ENCODE results near the gene JAK1.

DNA sequence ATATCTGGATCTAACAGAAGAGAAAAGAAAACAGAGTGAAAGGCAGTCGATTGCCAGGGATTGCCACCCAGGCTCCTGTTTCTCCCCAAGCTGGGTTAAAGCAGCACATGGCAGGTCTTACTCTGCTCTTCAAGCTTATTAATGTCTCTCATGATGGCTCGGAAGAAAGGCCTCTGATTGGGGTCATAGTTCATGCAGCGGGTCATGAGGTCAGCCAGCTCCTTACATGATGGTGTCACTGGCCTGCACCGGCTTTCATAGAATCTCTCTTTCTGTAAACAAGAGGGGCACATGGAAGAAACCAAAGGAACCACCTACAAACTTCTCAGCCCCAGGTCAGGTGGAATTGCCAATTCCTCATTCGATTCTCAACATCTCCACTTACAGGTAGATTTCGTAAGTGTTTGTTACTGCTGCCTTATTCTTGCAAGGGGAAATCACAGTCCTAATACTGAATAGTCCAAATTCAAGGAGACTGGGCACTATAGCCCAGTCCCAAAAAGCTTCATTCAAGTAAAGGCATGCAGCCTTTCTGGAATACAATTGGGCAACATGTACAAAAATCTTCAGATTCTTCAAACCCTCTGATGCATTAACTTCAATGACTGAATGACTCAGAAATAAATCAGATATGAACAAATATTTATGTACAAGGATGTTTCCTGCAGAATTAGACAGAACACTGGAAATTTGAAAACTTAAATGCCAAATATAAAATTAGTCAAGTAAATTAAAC is 124.9 kb downstream of the JAK1 start:
- TF ChIP-seq POLR2AphosphoS5 (IDR thresholded peaks at IDR 0.05; ENCODE audit: low read depth) (no peak), EZH2 (IDR thresholded peaks at IDR 0.05; ENCODE audit: low read depth, unreplicated experiment) (no peak), EZH2phosphoT487 (IDR thresholded peaks at IDR 0.05; ENCODE audit: unreplicated experiment) (no peak)
- TF ChIP-seq, protein P1, sequence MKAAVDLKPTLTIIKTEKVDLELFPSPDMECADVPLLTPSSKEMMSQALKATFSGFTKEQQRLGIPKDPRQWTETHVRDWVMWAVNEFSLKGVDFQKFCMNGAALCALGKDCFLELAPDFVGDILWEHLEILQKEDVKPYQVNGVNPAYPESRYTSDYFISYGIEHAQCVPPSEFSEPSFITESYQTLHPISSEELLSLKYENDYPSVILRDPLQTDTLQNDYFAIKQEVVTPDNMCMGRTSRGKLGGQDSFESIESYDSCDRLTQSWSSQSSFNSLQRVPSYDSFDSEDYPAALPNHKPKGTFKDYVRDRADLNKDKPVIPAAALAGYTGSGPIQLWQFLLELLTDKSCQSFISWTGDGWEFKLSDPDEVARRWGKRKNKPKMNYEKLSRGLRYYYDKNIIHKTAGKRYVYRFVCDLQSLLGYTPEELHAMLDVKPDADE (IDR thresholded peaks at IDR 0.05): no peak
- TF ChIP-seq, protein P2, sequence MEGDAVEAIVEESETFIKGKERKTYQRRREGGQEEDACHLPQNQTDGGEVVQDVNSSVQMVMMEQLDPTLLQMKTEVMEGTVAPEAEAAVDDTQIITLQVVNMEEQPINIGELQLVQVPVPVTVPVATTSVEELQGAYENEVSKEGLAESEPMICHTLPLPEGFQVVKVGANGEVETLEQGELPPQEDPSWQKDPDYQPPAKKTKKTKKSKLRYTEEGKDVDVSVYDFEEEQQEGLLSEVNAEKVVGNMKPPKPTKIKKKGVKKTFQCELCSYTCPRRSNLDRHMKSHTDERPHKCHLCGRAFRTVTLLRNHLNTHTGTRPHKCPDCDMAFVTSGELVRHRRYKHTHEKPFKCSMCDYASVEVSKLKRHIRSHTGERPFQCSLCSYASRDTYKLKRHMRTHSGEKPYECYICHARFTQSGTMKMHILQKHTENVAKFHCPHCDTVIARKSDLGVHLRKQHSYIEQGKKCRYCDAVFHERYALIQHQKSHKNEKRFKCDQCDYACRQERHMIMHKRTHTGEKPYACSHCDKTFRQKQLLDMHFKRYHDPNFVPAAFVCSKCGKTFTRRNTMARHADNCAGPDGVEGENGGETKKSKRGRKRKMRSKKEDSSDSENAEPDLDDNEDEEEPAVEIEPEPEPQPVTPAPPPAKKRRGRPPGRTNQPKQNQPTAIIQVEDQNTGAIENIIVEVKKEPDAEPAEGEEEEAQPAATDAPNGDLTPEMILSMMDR (conservative IDR thresholded peaks at IDR 0.05; ENCODE audit: low read depth in 2 of 2): no peak
- TF ChIP-seq, protein P3, sequence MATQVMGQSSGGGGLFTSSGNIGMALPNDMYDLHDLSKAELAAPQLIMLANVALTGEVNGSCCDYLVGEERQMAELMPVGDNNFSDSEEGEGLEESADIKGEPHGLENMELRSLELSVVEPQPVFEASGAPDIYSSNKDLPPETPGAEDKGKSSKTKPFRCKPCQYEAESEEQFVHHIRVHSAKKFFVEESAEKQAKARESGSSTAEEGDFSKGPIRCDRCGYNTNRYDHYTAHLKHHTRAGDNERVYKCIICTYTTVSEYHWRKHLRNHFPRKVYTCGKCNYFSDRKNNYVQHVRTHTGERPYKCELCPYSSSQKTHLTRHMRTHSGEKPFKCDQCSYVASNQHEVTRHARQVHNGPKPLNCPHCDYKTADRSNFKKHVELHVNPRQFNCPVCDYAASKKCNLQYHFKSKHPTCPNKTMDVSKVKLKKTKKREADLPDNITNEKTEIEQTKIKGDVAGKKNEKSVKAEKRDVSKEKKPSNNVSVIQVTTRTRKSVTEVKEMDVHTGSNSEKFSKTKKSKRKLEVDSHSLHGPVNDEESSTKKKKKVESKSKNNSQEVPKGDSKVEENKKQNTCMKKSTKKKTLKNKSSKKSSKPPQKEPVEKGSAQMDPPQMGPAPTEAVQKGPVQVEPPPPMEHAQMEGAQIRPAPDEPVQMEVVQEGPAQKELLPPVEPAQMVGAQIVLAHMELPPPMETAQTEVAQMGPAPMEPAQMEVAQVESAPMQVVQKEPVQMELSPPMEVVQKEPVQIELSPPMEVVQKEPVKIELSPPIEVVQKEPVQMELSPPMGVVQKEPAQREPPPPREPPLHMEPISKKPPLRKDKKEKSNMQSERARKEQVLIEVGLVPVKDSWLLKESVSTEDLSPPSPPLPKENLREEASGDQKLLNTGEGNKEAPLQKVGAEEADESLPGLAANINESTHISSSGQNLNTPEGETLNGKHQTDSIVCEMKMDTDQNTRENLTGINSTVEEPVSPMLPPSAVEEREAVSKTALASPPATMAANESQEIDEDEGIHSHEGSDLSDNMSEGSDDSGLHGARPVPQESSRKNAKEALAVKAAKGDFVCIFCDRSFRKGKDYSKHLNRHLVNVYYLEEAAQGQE (IDR thresholded peaks at IDR 0.05; ENCODE audit: unreplicated experiment): no peak

Measured in GM23338 (cell line).